Type B pancreatic cell (in vitro differentiated cells): ENCODE measurements around the gene CEACAM8. TPM values are rescaled to one million over a fixed set of nuclear protein-coding genes. Genes with fewer than 3 reads are reported as not detected.
"Not testable (repeated sequence)": the region's sequence is repeated elsewhere in the genome, so short reads cannot be mapped to it uniquely, and the experiment has no call there.

Experiments
- DNase-seq: peaks from one replicate; pipeline ENCODE4 v3.0.0; 2021; ENCODE audit warnings: mixed read lengths; ENCODE audit not compliant: unreplicated experiment; ENCODE audit errors: extremely low spot score
- H3K27ac Mint-ChIP-seq: 2 replicates; pipeline ENCODE4 v1.8.0; 2021; ENCODE audit warnings: mild to moderate bottlenecking, mixed read lengths
- H3K27me3 Mint-ChIP-seq: 2 replicates; pipeline ENCODE4 v1.8.0; 2021; ENCODE audit warnings: mixed read lengths
- H3K36me3 Mint-ChIP-seq: 2 replicates; pipeline ENCODE4 v1.8.0; 2021; ENCODE audit warnings: mixed read lengths
- H3K4me1 Mint-ChIP-seq: one replicate; pipeline ENCODE4 v1.8.0; 2021; ENCODE audit warnings: mixed read lengths; ENCODE audit not compliant: unreplicated experiment
- H3K4me3 Mint-ChIP-seq: 2 replicates; pipeline ENCODE4 v1.8.0; 2021; ENCODE audit warnings: mild to moderate bottlenecking, mixed read lengths
- H3K9me3 Mint-ChIP-seq: 2 replicates; pipeline ENCODE4 v1.8.0; 2021; ENCODE audit warnings: mixed read lengths
- total RNA-seq: library from RNA; stranded (reverse); gene quantifications from 2 replicates; pipeline ENCODE4 v1.2.1, GENCODE V29; 2021; ENCODE audit warnings: low replicate concordance
- TF ChIP-seq, protein P1 (sequence below): fragments of 200-600 bp; sonication (generic); conservative IDR thresholded peaks from 2 replicates; pipeline ENCODE4 v1.5.0; 2021; ENCODE audit warnings: antibody characterized with exemption, mild to moderate bottlenecking

The CEACAM8 gene
- total RNA-seq, 1 donor from 2014 or later = not detected

DNA sequence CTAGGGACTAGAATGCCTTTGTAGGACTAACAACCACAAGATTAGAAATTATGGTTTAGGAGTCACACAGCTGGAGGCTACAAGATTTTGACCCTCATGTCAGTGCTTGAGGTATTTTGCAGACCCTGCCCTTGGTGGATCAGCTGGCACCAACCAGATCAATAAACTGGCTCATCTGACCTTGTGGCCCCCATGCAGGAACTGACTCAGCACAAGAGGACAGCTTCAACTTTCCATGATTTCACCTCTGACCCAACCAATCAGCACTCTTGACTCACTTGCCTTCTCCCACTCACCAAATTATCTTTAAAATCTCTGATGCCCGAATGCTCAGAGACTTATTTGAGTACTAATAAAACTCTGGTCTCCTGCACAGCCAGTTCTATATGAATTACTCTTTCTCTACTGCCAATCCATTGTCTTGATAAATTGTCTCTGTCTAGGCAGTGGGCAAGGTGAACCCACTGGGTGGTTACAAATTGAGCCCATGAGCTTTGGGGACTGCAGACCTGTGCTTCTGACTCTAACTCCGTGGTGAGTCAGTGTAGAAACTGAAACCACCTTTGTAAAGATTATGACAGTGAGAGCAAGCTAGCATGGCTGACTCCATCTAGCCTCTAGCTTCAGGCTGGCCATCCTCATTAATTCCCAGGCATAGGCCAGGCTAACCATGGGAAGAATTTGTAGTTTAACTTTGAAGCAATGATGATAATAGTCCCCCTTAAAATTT lies 33.9 kb upstream of the CEACAM8 start:
- Mint-ChIP-seq H3K27me3 (no peaks in the 10 kb centered on the region), H3K9me3 (peaks cover 14% of the 10 kb centered on the region), H3K27ac (no peak overlapping the region), H3K4me1 (no peaks in the 10 kb centered on the region), H3K4me3 (no peak overlapping the region), H3K36me3 (no peaks in the 10 kb centered on the region)
- DNase-seq = no peak
- TF ChIP-seq, protein P1, sequence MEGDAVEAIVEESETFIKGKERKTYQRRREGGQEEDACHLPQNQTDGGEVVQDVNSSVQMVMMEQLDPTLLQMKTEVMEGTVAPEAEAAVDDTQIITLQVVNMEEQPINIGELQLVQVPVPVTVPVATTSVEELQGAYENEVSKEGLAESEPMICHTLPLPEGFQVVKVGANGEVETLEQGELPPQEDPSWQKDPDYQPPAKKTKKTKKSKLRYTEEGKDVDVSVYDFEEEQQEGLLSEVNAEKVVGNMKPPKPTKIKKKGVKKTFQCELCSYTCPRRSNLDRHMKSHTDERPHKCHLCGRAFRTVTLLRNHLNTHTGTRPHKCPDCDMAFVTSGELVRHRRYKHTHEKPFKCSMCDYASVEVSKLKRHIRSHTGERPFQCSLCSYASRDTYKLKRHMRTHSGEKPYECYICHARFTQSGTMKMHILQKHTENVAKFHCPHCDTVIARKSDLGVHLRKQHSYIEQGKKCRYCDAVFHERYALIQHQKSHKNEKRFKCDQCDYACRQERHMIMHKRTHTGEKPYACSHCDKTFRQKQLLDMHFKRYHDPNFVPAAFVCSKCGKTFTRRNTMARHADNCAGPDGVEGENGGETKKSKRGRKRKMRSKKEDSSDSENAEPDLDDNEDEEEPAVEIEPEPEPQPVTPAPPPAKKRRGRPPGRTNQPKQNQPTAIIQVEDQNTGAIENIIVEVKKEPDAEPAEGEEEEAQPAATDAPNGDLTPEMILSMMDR = no peak

DNA sequence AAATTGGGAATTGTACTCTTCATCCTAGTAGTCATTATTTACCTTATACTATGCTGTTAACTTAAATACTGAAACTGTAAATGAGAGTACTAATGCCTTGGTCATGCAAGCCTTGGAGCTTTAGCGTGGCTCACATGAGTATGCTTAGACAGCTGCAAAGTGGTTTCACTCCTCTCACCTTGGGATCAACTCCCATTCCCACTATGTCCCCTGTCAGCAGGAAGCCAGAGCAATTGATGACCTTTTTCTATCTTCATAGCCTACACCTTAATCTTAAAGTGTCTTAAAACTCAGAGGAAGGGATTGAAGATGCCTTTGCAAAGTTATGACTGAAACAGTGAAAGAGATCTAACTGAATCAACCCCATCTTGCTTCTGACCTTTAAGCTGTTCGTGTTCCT lies 33.2 kb upstream of the CEACAM8 start:
- Mint-ChIP-seq H3K4me1 (no peaks in the 10 kb centered on the region), H3K4me3 (no peak overlapping the region), H3K27ac (no peak overlapping the region), H3K9me3 (peaks cover 14% of the 10 kb centered on the region), H3K36me3 (no peaks in the 10 kb centered on the region), H3K27me3 (no peaks in the 10 kb centered on the region)
- TF ChIP-seq, protein P1 = no peak
- DNase-seq = no peak

DNA sequence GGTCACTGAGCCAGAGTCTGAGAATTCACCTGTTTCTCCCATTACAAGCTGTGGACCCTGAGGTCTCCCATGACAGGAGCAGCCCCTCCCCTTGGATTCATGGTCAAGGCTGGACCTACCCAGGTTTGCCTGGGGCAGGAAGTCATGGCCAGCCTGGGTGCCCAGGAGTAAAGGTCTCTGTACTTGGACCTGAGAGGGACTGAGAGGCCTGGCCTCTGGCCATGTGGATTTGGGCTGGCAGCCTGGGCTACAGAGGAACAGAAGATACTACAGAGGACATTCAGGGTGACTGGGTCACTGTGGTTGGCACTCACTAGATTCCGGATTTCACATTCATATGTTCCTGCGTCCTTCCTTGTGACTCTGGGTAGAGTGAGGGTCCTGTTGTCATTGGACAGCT lies 31.5 kb upstream of the CEACAM8 start:
- TF ChIP-seq, protein P1 = no peak
- Mint-ChIP-seq H3K27me3 (no peaks in the 10 kb centered on the region), H3K4me1 (no peaks in the 10 kb centered on the region), H3K36me3 (no peaks in the 10 kb centered on the region), H3K27ac (no peak overlapping the region), H3K9me3 (peaks cover 10% of the 10 kb centered on the region), H3K4me3 (no peak overlapping the region)
- DNase-seq = no peak

DNA sequence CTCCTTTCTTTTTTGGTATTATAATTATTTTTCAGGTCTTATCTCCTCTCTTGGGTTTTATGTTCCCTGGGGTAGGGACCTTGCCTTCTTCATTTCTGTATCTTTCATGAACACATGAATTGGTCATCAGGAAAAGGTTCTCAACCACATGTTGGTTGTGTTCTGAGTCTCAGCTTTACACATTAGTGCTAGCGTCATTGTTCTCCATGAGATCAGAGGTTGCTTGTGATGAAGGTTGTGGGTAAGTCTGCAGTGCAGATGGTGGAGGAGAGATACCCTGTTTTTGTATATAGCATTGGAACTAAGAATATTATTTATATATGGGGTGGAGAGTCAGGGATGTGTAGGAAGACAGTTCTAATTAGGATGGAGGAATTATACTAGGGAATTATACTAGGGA lies 24.5 kb upstream of the CEACAM8 start:
- Mint-ChIP-seq H3K27ac (no peak overlapping the region), H3K4me1 (no peaks in the 10 kb centered on the region), H3K9me3 (no peaks in the 10 kb centered on the region), H3K36me3 (no peaks in the 10 kb centered on the region), H3K27me3 (no peaks in the 10 kb centered on the region), H3K4me3 (no peak overlapping the region)
- DNase-seq = no peak
- TF ChIP-seq, protein P1 = no peak

DNA sequence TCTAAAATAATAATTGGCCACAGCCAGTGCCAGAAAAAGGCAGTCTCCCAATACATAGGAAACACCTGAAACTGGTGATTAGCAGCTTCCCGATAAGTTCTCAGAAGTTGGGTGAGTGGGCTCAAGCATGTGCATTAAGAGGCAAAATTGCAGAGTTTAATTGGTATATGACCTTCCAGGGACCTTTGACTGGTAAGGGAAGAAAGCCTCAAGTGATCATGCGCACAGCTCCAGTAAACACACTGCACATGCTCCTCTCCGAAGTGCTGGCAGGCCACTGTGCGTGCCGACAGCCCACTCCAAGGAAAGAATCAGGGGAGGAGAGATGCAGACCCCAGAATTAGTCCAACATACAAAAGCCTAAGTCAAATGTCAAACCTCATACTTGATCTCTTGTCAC lies 18.9 kb upstream of the CEACAM8 start:
- H3K27ac Mint-ChIP-seq = no peak overlapping the region
- H3K4me1 Mint-ChIP-seq = no peaks in the 10 kb centered on the region
- DNase-seq = no peak
- no peaks in the 10 kb centered on the region for H3K36me3 Mint-ChIP-seq
- no peaks in the 10 kb centered on the region for H3K9me3 Mint-ChIP-seq
- H3K4me3 Mint-ChIP-seq = no peak overlapping the region
- no peaks in the 10 kb centered on the region for H3K27me3 Mint-ChIP-seq
- TF ChIP-seq, protein P1 = no peak

DNA sequence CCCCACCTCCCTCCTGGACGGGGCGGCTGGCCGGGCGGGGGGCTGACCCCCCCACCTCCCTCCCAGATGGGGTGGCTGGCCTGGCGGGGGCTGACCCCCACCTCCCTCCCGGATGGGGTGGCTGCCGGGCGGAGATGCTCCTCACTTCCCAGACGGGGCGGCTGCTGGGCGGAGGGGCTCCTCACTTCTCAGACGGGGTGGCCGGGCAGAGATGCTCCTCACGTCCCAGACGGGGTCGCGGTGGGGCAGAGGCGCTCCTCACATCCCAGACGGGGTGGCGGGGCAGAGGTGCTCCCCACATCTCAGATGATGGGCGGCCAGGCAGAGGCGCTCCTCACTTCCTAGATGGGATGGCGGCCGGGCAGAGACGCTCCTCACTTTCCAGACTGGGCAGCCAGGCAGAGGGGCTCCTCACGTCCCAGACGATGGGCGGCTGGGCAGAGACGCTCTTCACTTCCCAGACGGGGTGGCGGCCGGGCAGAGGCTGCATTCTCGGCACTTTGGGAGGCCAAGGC lies 15.7 kb upstream of the CEACAM8 start:
- H3K4me3 Mint-ChIP-seq, H3K27me3 Mint-ChIP-seq, DNase-seq, H3K9me3 Mint-ChIP-seq, H3K4me1 Mint-ChIP-seq, H3K36me3 Mint-ChIP-seq, H3K27ac Mint-ChIP-seq: not testable (repeated sequence)
